ENCODE data around the gene SOD3. TPM values are rescaled to one million over a fixed set of nuclear protein-coding genes. Genes with fewer than 3 reads are reported as not detected.

The SOD3 gene
- total RNA-seq, 1 experiment from 2014 or later, result 10.7 TPM

DNA sequence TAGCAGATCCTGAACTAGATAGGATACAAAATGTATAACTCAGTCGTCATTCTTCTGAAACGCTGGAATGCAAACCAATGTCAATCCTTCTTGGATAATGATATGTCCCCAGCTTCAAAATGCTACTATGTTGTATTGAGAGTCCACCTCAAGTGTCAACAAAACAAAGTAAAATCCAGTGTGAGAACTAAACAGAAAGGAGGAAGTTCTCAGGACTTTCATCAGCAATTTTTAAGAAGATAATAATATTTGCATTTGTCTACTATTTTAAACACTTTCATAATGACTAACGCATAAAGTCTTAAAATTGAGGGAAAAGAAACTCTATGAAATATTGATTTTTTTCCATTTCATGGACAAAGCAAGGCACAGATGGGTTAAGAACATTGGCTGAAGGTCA lies 36.3 kb downstream of the SOD3 start:
- H3K9me3 ChIP-seq (ENCODE audit: low read length), result no peaks in the 10 kb centered on the region
- TF ChIP-seq EZH2 (IDR thresholded peaks at IDR 0.05; ENCODE audit: low read length, unreplicated experiment) (no peak), EZH2phosphoT487 (IDR thresholded peaks at IDR 0.05; ENCODE audit: borderline replicate concordance, low read length) (no peak)
- TF ChIP-seq, protein P1, sequence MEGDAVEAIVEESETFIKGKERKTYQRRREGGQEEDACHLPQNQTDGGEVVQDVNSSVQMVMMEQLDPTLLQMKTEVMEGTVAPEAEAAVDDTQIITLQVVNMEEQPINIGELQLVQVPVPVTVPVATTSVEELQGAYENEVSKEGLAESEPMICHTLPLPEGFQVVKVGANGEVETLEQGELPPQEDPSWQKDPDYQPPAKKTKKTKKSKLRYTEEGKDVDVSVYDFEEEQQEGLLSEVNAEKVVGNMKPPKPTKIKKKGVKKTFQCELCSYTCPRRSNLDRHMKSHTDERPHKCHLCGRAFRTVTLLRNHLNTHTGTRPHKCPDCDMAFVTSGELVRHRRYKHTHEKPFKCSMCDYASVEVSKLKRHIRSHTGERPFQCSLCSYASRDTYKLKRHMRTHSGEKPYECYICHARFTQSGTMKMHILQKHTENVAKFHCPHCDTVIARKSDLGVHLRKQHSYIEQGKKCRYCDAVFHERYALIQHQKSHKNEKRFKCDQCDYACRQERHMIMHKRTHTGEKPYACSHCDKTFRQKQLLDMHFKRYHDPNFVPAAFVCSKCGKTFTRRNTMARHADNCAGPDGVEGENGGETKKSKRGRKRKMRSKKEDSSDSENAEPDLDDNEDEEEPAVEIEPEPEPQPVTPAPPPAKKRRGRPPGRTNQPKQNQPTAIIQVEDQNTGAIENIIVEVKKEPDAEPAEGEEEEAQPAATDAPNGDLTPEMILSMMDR (conservative IDR thresholded peaks at IDR 0.05; ENCODE audit: low read depth, low read length), result no peak
- DNase-seq (no peak), ATAC-seq (no peak)
- no peaks in the 10 kb centered on the region for H4K20me1 ChIP-seq (ENCODE audit: low read length)
- H3F3A ChIP-seq (ENCODE audit: low read length, unreplicated experiment), result no peaks in the 10 kb centered on the region
- H3K9me2 ChIP-seq (replicated peaks; ENCODE audit: low read length), result no peaks in the 10 kb centered on the region
- intact Hi-C loops (cut with micrococcal nuclease), result no loop called here
- H3K36me3 ChIP-seq (ENCODE audit: low read depth, low read length), result no peaks in the 10 kb centered on the region; the same call in 1 of the 2 replicates
- H3K27ac ChIP-seq (ENCODE audit: low read length), result no peak overlapping the region
- BruUV-seq (replicated peaks), result no TSS peak
- no peak overlapping the region for H2AFZ ChIP-seq (ENCODE audit: low read length)
- no peak overlapping the region for H3K4me3 ChIP-seq (ENCODE audit: low read length)
- no peaks in the 10 kb centered on the region for H3K79me2 ChIP-seq (ENCODE audit: low read length)
- no peak overlapping the region for H3K9ac ChIP-seq (ENCODE audit: low read length)
- H3K4me2 ChIP-seq (ENCODE audit: low read length), result no peak overlapping the region
- ChIA-PET POLR2A (ENCODE audit: unreplicated experiment) (no interaction called here), CTCF (no interaction called here)
- no peaks in the 10 kb centered on the region for H3K27me3 ChIP-seq (ENCODE audit: low read length)
- H3K4me1 ChIP-seq (ENCODE audit: insufficient read depth, low read length), result no peaks in the 10 kb centered on the region

DNA sequence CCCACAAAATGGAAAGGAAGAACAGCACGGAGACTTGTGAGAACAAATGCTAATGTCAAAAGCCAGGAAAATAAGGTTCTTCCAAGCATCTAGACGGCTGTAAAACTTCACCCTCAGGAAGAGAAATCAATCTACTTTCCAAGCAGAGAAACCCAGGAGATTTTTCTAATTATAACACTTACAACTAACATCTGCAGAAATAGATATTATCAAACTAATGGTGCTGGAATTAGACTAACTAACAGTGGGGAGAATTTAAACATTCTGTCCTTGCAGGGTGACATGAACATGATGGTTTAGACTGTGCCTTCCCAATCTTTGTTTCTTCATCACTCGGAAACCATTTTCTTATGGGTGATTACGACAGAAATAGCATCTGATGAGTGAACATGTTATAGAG lies 40.3 kb downstream of the SOD3 start:
- 0 out of 2 replicates have a peak, but pooled peaks cover 6% of the 10 kb centered on the region for H3K9me3 ChIP-seq (ENCODE audit: low read length)
- TF ChIP-seq EZH2phosphoT487 (IDR thresholded peaks at IDR 0.05; ENCODE audit: borderline replicate concordance, low read length) (no peak), EZH2 (IDR thresholded peaks at IDR 0.05; ENCODE audit: low read length, unreplicated experiment) (no peak)
- TF ChIP-seq, protein P1 (conservative IDR thresholded peaks at IDR 0.05; ENCODE audit: low read depth, low read length), result no peak
- no peaks in the 10 kb centered on the region for H3K79me2 ChIP-seq (ENCODE audit: low read length)
- H4K20me1 ChIP-seq (ENCODE audit: low read length), result no peaks in the 10 kb centered on the region
- ATAC-seq (no peak), DNase-seq (no peak)
- H3K27ac ChIP-seq (ENCODE audit: low read length), result no peak overlapping the region
- peaks cover 6% of the 10 kb centered on the region for H3K36me3 ChIP-seq (ENCODE audit: low read depth, low read length)
- no peak overlapping the region for H3K9ac ChIP-seq (ENCODE audit: low read length)
- H3F3A ChIP-seq (ENCODE audit: low read length, unreplicated experiment), result no peaks in the 10 kb centered on the region
- no TSS peak for BruUV-seq (replicated peaks)
- no peak overlapping the region for H3K4me2 ChIP-seq (ENCODE audit: low read length)
- no peak overlapping the region for H2AFZ ChIP-seq (ENCODE audit: low read length)
- POLR2A ChIA-PET (ENCODE audit: unreplicated experiment), result no interaction called here
- H3K4me1 ChIP-seq (ENCODE audit: insufficient read depth, low read length), result peaks cover 5% of the 10 kb centered on the region; the same call in 1 of the 2 replicates
- CTCF ChIA-PET, result no interaction called here
- no peak overlapping the region for H3K4me3 ChIP-seq (ENCODE audit: low read length)
- intact Hi-C loops (cut with micrococcal nuclease), result no loop called here
- no peaks in the 10 kb centered on the region for H3K27me3 ChIP-seq (ENCODE audit: low read length)
- no peaks in the 10 kb centered on the region for H3K9me2 ChIP-seq (replicated peaks; ENCODE audit: low read length)

DNA sequence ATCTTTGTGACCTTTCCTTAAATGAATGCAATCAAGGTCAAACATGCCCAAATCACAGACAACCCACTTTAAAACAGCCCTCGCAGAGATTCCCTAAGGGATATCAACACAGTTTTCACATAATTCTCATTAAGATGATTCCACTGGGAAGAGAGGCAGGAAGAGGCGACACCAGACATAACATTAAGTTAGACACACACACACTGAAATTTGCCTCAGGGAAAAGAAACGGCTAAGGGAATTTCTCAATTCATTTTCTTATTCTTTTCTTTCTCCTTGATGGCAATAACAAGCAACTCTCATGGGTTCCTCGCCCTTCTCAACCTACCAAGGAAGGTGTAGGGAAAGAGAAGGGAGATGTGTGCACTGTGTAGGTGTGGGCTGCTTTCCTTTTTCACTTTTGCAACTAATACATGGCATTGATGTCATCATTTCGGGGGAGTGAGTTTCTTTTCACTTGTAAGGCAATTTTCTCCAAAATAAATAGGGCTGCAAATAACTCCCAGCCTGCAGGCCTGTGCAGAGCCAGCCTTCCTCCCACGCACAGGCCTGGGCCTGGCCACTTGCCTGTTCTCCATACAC lies 41.4 kb downstream of the SOD3 start:
- Histone ChIP-seq H3K4me3 (ENCODE audit: low read length) (no peak overlapping the region), H4K20me1 (ENCODE audit: low read length) (no peaks in the 10 kb centered on the region), H3K27ac (ENCODE audit: low read length) (no peak overlapping the region), H3K9me2 (replicated peaks; ENCODE audit: low read length) (no peaks in the 10 kb centered on the region), H3K9me3 (ENCODE audit: low read length) (0 out of 2 replicates have a peak, but pooled peaks cover 6% of the 10 kb centered on the region), H3K36me3 (ENCODE audit: low read depth, low read length) (peaks cover 6% of the 10 kb centered on the region; the same call in 1 of the 2 replicates), H3K79me2 (ENCODE audit: low read length) (no peaks in the 10 kb centered on the region), H2AFZ (ENCODE audit: low read length) (no peak overlapping the region), H3K9ac (ENCODE audit: low read length) (no peak overlapping the region), H3F3A (ENCODE audit: low read length, unreplicated experiment) (no peaks in the 10 kb centered on the region), H3K4me1 (ENCODE audit: insufficient read depth, low read length) (peaks cover 16% of the 10 kb centered on the region), H3K27me3 (ENCODE audit: low read length) (no peaks in the 10 kb centered on the region), H3K4me2 (ENCODE audit: low read length) (no peak overlapping the region)
- POLR2A ChIA-PET (ENCODE audit: unreplicated experiment), result no interaction called here
- CTCF ChIA-PET, result no interaction called here
- intact Hi-C loops (cut with micrococcal nuclease), result no loop called here
- BruUV-seq (replicated peaks), result no TSS peak
- DNase-seq (no peak), ATAC-seq (no peak)
- TF ChIP-seq EZH2 (IDR thresholded peaks at IDR 0.05; ENCODE audit: low read length, unreplicated experiment) (no peak), EZH2phosphoT487 (IDR thresholded peaks at IDR 0.05; ENCODE audit: borderline replicate concordance, low read length) (no peak)
- TF ChIP-seq, protein P1 (conservative IDR thresholded peaks at IDR 0.05; ENCODE audit: low read depth, low read length), result no peak

All from PC-3 (cell line).